HCT116 (cell line): ENCODE results near the gene SCN1B. TPM values are rescaled to one million over a fixed set of nuclear protein-coding genes. Genes with fewer than 3 reads are reported as not detected.

ENCODE experiments used
- ATAC-seq: fragments of 200-7000 bp; cut with Tn5 transposase; 2 replicates; pipeline ENCODE4 v1.9.1; 2020; ENCODE audit warnings: mild to moderate bottlenecking, moderate library complexity
- BruUV-seq: library from RNA; stranded (reverse); fragments of 400-500 nt; replicated peaks from 2 replicates; lab custom pipeline; 2021; lab: Mats Ljungman, UMichigan
- CTCF ChIA-PET: fragments of 300-600 bp; sonication (Branson Sonifier 250); formaldehyde crosslinking; loops from one replicate; lab custom pipeline; 2021; ENCODE audit warnings: antibody characterized with exemption; lab: Charles Lee
- POLR2A ChIA-PET: fragments of 300-600, 350-600 bp; sonication (Branson Sonifier 250); formaldehyde crosslinking; loops from one replicate; lab custom pipeline; 2021; ENCODE audit warnings: antibody characterized with exemption; lab: Charles Lee
- RAD21 ChIA-PET, 2 experiments: fragments of 300-600 bp; sonication (Branson Sonifier 250); formaldehyde crosslinking; loops; one replicate each; lab custom pipeline; 2023; ENCODE audit warnings: low total read pairs in 2 of 2; ENCODE audit not compliant: uncharacterized antibody in 2 of 2, unreplicated experiment in 2 of 2, low non-redundant PET in 1 of 2; lab: Charles Lee
- DNase-seq: peaks from one replicate; pipeline ENCODE4 v3.0.0-alpha.2; 2010; ENCODE audit warnings: low read depth, low spot score
- H2AFZ ChIP-seq: fragments of 200-600 bp; shearing (Covaris generic), sonication (generic); 2 replicates; pipeline ENCODE4 v1.6.1; 2017; ENCODE audit warnings: low read depth, mixed run types, mixed read lengths, antibody characterized with exemption, low read length; ENCODE audit not compliant: poor library complexity, severe bottlenecking
- H3K27ac ChIP-seq: 2 replicates; pipeline ENCODE4 v1.5.1; 2012; ENCODE audit warnings: low read depth, low read length
- H3K27me3 ChIP-seq: fragments of 200-600 bp; sonication (generic); 2 replicates; pipeline ENCODE4 v1.6.1; 2016; ENCODE audit warnings: mixed run types, low read length, mixed read lengths; ENCODE audit not compliant: insufficient read depth
- H3K36me3 ChIP-seq, 2 experiments: fragments of 200-500 bp in 1 of 2; fragments of 200-600 bp in 1 of 2; sonication (Bioruptor generic) in 1 of 2; sonication (generic) in 1 of 2; 2 replicates each; pipeline versions ENCODE4 v1.5.1 to v1.6.1; 2014 to 2016; ENCODE audit warnings: low read length in 2 of 2, inconsistent platforms in 1 of 2, mixed read lengths in 1 of 2, mixed run types in 1 of 2; ENCODE audit not compliant: insufficient read depth in 2 of 2, control insufficient read depth in 1 of 2
- H3K4me1 ChIP-seq, 2 experiments: fragments of 200-600 bp in 1 of 2; sonication (generic) in 1 of 2; 2 replicates each; pipeline versions ENCODE4 v1.5.1 to v1.6.1; 2012 to 2017; ENCODE audit warnings: low read length in 2 of 2, inconsistent platforms in 1 of 2, mild to moderate bottlenecking in 1 of 2, mixed read lengths in 1 of 2, mixed run types in 1 of 2, moderate library complexity in 1 of 2; ENCODE audit not compliant: insufficient read depth in 2 of 2, control insufficient read depth in 1 of 2
- H3K4me2 ChIP-seq: fragments of 200-600 bp; sonication (generic); 2 replicates; pipeline ENCODE4 v1.6.1; 2017; ENCODE audit warnings: mixed run types, low read length, mixed read lengths
- H3K4me3 ChIP-seq, 2 experiments: fragments of 200-600 bp in 1 of 2; sonication (generic) in 1 of 2; replicated peaks in 1 of 2; 2 replicates each; pipeline ENCODE4 v1.5.1; 2011 to 2016; ENCODE audit warnings: low read length in 2 of 2, control low read depth in 1 of 2, low read depth in 1 of 2, mild to moderate bottlenecking in 1 of 2, mixed read lengths in 1 of 2, mixed run types in 1 of 2
- H3K79me2 ChIP-seq: fragments of 200-600 bp; sonication (generic); 2 replicates; pipeline ENCODE4 v1.6.1; 2017; ENCODE audit warnings: mild to moderate bottlenecking, mixed run types, low read length, moderate library complexity, mixed read lengths; ENCODE audit not compliant: insufficient read depth
- H3K9ac ChIP-seq: fragments of 200-600 bp; sonication (generic); 2 replicates; pipeline ENCODE4 v1.6.1; 2016; ENCODE audit warnings: low read length, mixed read lengths
- H3K9me2 ChIP-seq: fragments of 200-600 bp; sonication (generic), shearing (Covaris generic); 2 replicates; pipeline ENCODE4 v1.6.1; 2017; ENCODE audit warnings: mixed run types, mild to moderate bottlenecking, moderate library complexity; ENCODE audit not compliant: insufficient read depth
- H3K9me3 ChIP-seq, 2 experiments: fragments of 200-500 bp in 1 of 2; fragments of 200-600 bp in 1 of 2; sonication (Bioruptor generic) in 1 of 2; sonication (generic) in 1 of 2; 2 replicates each; pipeline ENCODE4 v1.6.1; 2014 to 2017; ENCODE audit warnings: low read length in 2 of 2, mixed read lengths in 2 of 2, inconsistent platforms in 1 of 2, low read depth in 1 of 2, mild to moderate bottlenecking in 1 of 2, mixed run types in 1 of 2, moderate library complexity in 1 of 2; ENCODE audit not compliant: control insufficient read depth in 1 of 2, insufficient read depth in 1 of 2
- H4K20me1 ChIP-seq: fragments of 200-600 bp; sonication (generic), shearing (Covaris generic); 2 replicates; pipeline ENCODE4 v1.6.1; 2017; ENCODE audit warnings: mixed run types, mild to moderate bottlenecking, moderate library complexity; ENCODE audit not compliant: insufficient read depth
- CEBPB ChIP-seq: IDR thresholded peaks from 2 replicates; pipeline ENCODE4 v1.6.1; 2012; ENCODE audit warnings: low read depth
- FOSL1 ChIP-seq: IDR thresholded peaks from 2 replicates; pipeline ENCODE4 v1.6.1; 2012; ENCODE audit warnings: low read depth
- RAD21 ChIP-seq: IDR thresholded peaks from 2 replicates; pipeline ENCODE4 v1.6.1; 2012; ENCODE audit warnings: low read depth, mild to moderate bottlenecking
- SRF ChIP-seq: IDR thresholded peaks from 2 replicates; pipeline ENCODE4 v1.6.1; 2012; ENCODE audit warnings: low read depth
- intact Hi-C: fragments of 100-400 bp; cut with micrococcal nuclease; formaldehyde crosslinking; loops from 2 replicates; pipeline ENCODE4 v1.10.0; 2022
- total RNA-seq: library from RNA; stranded (reverse); gene quantifications from one replicate; pipeline ENCODE4 v1.2.1, GENCODE V29; 2021; ENCODE audit not compliant: unreplicated experiment
- TF ChIP-seq, protein P1 (sequence below): IDR thresholded peaks from 2 replicates; pipeline ENCODE4 v1.6.1; 2012
- TF ChIP-seq, protein P2 (sequence below): IDR thresholded peaks from 2 replicates; pipeline ENCODE4 v1.6.1; 2012; ENCODE audit warnings: low read depth
- TF ChIP-seq, protein P3 (sequence below), 3 experiments: fragments of 200-600 bp in 1 of 3; sonication (generic) in 1 of 3; IDR thresholded peaks in 2 of 3; conservative IDR thresholded peaks in 1 of 3; 2 replicates each; pipeline ENCODE4 v1.5.1; 2012 to 2017; ENCODE audit warnings: low read depth in 2 of 3, low read length in 2 of 3, antibody characterized with exemption in 1 of 3, borderline replicate concordance in 1 of 3, control low read depth in 1 of 3, mild to moderate bottlenecking in 1 of 3, mixed read lengths in 1 of 3, mixed run types in 1 of 3, moderate library complexity in 1 of 3; ENCODE audit not compliant: insufficient read depth in 1 of 3

The SCN1B gene
- total RNA-seq, 1 experiment from 2014 or later: 6.6 TPM

DNA sequence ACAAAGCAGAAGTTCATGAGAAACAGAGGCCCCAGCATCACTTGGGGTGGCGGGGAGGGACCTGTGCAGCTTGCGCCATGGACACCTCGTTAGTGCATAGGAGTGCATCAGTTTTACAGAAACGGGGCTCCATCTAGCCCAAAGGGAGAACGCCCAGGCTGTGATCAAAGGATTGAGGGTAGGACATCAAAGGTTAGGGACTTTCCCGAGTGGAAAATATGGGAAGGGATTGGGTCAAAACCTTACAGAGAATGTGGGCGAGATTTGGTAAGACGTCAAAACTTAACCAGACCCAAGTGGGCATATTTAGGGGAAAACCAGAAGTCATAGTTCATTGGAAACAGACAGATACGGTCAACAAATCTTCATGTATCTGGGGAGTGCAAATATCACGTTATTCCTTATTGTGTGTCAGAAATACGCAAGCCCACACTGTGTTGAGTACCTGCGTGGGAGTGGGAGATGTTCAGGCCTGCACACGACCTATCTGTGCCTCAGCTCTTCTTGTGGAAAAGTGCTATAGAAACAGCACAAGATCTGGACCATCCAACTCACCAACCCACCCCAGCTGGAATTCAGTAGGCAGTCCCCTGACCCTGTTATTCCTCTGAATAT lies 39.6 kb upstream of the SCN1B start:
- no peak for DNase-seq
- ChIA-PET CTCF (no interaction called here), RAD21 (no interaction called here), POLR2A (no interaction called here)
- H3K27ac ChIP-seq: no peak overlapping the region
- no peak overlapping the region for H3K9ac ChIP-seq
- TF ChIP-seq SRF: no peak
- TF ChIP-seq RAD21: no peak
- TF ChIP-seq, protein P1, sequence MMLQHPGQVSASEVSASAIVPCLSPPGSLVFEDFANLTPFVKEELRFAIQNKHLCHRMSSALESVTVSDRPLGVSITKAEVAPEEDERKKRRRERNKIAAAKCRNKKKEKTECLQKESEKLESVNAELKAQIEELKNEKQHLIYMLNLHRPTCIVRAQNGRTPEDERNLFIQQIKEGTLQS: no peak
- no peak for TF ChIP-seq CEBPB
- TF ChIP-seq, protein P2, sequence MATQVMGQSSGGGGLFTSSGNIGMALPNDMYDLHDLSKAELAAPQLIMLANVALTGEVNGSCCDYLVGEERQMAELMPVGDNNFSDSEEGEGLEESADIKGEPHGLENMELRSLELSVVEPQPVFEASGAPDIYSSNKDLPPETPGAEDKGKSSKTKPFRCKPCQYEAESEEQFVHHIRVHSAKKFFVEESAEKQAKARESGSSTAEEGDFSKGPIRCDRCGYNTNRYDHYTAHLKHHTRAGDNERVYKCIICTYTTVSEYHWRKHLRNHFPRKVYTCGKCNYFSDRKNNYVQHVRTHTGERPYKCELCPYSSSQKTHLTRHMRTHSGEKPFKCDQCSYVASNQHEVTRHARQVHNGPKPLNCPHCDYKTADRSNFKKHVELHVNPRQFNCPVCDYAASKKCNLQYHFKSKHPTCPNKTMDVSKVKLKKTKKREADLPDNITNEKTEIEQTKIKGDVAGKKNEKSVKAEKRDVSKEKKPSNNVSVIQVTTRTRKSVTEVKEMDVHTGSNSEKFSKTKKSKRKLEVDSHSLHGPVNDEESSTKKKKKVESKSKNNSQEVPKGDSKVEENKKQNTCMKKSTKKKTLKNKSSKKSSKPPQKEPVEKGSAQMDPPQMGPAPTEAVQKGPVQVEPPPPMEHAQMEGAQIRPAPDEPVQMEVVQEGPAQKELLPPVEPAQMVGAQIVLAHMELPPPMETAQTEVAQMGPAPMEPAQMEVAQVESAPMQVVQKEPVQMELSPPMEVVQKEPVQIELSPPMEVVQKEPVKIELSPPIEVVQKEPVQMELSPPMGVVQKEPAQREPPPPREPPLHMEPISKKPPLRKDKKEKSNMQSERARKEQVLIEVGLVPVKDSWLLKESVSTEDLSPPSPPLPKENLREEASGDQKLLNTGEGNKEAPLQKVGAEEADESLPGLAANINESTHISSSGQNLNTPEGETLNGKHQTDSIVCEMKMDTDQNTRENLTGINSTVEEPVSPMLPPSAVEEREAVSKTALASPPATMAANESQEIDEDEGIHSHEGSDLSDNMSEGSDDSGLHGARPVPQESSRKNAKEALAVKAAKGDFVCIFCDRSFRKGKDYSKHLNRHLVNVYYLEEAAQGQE: no peak
- no peak for TF ChIP-seq FOSL1
- TF ChIP-seq, protein P3, sequence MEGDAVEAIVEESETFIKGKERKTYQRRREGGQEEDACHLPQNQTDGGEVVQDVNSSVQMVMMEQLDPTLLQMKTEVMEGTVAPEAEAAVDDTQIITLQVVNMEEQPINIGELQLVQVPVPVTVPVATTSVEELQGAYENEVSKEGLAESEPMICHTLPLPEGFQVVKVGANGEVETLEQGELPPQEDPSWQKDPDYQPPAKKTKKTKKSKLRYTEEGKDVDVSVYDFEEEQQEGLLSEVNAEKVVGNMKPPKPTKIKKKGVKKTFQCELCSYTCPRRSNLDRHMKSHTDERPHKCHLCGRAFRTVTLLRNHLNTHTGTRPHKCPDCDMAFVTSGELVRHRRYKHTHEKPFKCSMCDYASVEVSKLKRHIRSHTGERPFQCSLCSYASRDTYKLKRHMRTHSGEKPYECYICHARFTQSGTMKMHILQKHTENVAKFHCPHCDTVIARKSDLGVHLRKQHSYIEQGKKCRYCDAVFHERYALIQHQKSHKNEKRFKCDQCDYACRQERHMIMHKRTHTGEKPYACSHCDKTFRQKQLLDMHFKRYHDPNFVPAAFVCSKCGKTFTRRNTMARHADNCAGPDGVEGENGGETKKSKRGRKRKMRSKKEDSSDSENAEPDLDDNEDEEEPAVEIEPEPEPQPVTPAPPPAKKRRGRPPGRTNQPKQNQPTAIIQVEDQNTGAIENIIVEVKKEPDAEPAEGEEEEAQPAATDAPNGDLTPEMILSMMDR (IDR thresholded peaks at IDR 0.05 in 2 of 3, conservative IDR thresholded peaks at IDR 0.05 in 1 of 3; ENCODE audit: borderline replicate concordance in 1 of 3, insufficient read depth in 1 of 3, low read depth in 2 of 3, low read length in 2 of 3): no peak
- no peaks in the 10 kb centered on the region for H3K4me1 ChIP-seq
- no peaks in the 10 kb centered on the region for H4K20me1 ChIP-seq
- no peaks in the 10 kb centered on the region; the same call in 1 of the 2 replicates for H3K9me2 ChIP-seq
- H3K9me3 ChIP-seq: peaks cover 0 to 1% of the 10 kb centered on the region in 2 experiments; a peak in 1 of 4 replicates
- H3K36me3 ChIP-seq: no peaks in the 10 kb centered on the region
- no peak overlapping the region for H2AFZ ChIP-seq
- intact Hi-C loops: no loop called here
- no peak overlapping the region for H3K4me2 ChIP-seq
- H3K79me2 ChIP-seq: no peaks in the 10 kb centered on the region
- no peak for ATAC-seq
- BruUV-seq: no TSS peak
- no peak overlapping the region for H3K4me3 ChIP-seq
- H3K27me3 ChIP-seq: no peaks in the 10 kb centered on the region
